ENCODE measurements around the gene PLXNA4. TPM values are rescaled to one million over a fixed set of nuclear protein-coding genes. Genes with fewer than 3 reads are reported as not detected.
A peak's percentile ranks its signal among the peaks of the same experiment; 100 is the strongest.

PLXNA4 gene
- total and polyA plus RNA-seq, 11 donors, result 1.8 to 22.1 (median 10.5) TPM

DNA sequence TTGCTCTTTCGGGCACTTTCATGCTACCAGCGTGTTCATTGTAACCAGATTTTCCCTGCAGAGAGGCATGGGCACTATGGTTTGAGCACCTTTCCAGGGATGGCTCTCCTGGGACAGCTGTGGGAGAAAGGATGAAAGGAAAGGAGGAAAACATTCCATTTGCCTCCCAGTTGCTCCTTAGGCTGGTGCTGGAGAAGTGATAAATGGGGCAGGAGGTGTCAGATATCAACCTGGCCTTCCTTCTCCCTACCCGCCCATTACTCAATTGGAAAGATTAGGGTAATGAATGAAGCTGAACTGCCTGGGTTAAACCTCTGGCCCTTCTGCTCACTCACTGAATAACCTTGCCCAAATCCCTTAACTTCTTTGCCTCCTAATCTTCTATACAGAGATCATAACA is 228.4 kb downstream of the PLXNA4 start:
- no peak overlapping the region for H3K4me3 ChIP-seq
- no peak overlapping the region for H3K27ac ChIP-seq
- intact Hi-C loops (cut with DNase I), result no loop called here
- no peaks in the 10 kb centered on the region for H3K9me3 ChIP-seq
- DNase-seq, result no peak
- WGBS, 4 donors, result 78 to 91% (median 89%) methylated on average over 3 of the region's 3 CpGs
- no peaks in the 10 kb centered on the region for H3K36me3 ChIP-seq
- H3K27me3 ChIP-seq, result no peaks in the 10 kb centered on the region
- no peak for ATAC-seq
- H3K4me1 ChIP-seq, result peaks cover 0 to 29% (median 14%) of the 10 kb centered on the region in 12 donors
- TF ChIP-seq, protein P1, sequence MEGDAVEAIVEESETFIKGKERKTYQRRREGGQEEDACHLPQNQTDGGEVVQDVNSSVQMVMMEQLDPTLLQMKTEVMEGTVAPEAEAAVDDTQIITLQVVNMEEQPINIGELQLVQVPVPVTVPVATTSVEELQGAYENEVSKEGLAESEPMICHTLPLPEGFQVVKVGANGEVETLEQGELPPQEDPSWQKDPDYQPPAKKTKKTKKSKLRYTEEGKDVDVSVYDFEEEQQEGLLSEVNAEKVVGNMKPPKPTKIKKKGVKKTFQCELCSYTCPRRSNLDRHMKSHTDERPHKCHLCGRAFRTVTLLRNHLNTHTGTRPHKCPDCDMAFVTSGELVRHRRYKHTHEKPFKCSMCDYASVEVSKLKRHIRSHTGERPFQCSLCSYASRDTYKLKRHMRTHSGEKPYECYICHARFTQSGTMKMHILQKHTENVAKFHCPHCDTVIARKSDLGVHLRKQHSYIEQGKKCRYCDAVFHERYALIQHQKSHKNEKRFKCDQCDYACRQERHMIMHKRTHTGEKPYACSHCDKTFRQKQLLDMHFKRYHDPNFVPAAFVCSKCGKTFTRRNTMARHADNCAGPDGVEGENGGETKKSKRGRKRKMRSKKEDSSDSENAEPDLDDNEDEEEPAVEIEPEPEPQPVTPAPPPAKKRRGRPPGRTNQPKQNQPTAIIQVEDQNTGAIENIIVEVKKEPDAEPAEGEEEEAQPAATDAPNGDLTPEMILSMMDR (IDR thresholded peaks at IDR 0.05), result no peak
- TF ChIP-seq POLR2A (IDR thresholded peaks at IDR 0.05), result no peak

DNA sequence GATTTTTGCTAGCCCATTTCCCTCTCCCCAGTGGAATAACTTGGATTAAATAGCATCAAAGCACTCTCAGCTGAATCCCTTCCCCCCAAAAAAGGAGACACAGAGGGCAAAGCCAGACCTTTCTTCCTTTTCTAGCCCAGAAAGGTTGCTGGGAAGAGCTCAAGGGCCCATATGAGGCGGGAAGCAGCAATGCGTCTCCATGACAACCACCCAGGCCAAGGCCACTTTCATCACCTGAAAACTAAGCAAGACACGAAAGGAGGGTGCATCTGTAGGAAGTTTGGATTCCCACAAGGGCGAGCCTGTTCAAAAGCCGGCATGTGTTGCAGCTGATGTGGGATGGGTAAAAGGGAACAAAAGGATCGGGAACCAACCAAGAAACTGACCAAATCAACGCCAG is 229.1 kb downstream of the PLXNA4 start:
- TF ChIP-seq, protein P1 (IDR thresholded peaks at IDR 0.05), result no peak
- no peak for TF ChIP-seq POLR2A (IDR thresholded peaks at IDR 0.05)
- WGBS, 4 donors, result 88 to 93% (median 90%) methylated on average over 7 of the region's 7 CpGs
- H3K27ac ChIP-seq, result no peak overlapping the region
- DNase-seq (no peak), ATAC-seq (no peak)
- H3K36me3 ChIP-seq, result no peaks in the 10 kb centered on the region
- intact Hi-C loops (cut with DNase I), result no loop called here
- no peaks in the 10 kb centered on the region for H3K9me3 ChIP-seq
- no peaks in the 10 kb centered on the region for H3K27me3 ChIP-seq
- no peak overlapping the region for H3K4me3 ChIP-seq
- peaks cover 0 to 25% (median 7%) of the 10 kb centered on the region in 12 donors for H3K4me1 ChIP-seq

DNA sequence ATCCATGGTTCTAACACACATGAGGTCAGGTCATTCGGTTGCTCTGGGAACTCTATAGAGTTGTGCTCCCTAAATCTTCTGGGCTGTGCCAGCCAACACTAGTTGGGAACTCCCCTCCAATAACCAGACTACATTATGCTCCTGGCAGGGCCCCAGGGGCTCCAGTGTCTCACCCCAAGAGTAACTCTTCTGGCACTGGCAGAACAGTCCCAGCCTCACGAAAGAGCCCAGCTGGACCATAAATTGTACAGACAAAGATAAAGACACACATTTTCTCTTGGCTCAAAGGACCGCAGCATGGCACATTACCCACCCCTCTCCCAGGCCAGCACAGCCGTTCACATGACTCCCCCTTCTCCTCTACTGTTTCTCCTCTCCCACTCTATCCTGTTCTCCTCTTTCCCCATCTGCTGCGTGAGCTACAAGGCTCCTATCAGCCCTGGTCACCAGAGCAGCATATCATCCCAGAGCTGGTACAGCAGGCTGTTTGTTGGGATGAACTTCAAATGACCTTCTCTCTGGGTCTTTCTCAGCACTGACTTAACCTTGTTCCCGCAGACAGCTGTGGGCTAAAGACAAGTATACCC is 230.6 kb downstream of the PLXNA4 start:
- WGBS, 4 donors, result 39 to 57% (median 42%) methylated on average over 6 of the region's 6 CpGs
- intact Hi-C loops (cut with DNase I), result no loop called here
- Histone ChIP-seq H3K4me1 (peaks cover 0 to 17% (median 0%) of the 10 kb centered on the region in 12 donors), H3K4me3 (no peak overlapping the region), H3K36me3 (no peaks in the 10 kb centered on the region), H3K27ac (peak overlapping the region in 4 of 12 donors; percentile 15 to 46 (median 26)), H3K9me3 (no peaks in the 10 kb centered on the region), H3K27me3 (no peaks in the 10 kb centered on the region)
- ATAC-seq, result peak; percentile 47 to 63 (median 56)
- TF ChIP-seq, protein P1 (IDR thresholded peaks at IDR 0.05), result no peak
- no peak for TF ChIP-seq POLR2A (IDR thresholded peaks at IDR 0.05)
- DNase-seq, result no peak

DNA sequence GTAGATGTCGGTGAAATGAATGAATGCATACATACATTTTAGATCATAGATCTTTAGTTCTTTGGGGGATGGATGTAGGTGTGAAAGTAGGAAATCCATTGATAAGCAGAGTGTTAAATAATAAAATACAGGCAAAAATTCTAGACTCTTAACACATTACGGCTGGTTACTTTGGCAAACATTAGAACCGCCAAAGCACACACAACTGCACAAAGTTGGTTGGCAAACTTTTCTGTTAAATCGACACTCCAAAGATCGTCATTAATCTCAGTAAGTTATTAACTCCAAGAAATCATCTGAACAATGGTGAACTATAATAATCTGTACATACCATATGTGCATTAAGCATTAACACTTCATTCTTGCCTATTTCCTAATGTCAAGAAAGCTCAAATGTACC is 231.2 kb downstream of the PLXNA4 start:
- TF ChIP-seq POLR2A (IDR thresholded peaks at IDR 0.05), result no peak
- TF ChIP-seq, protein P1 (IDR thresholded peaks at IDR 0.05), result no peak
- Histone ChIP-seq H3K27ac (no peak overlapping the region), H3K27me3 (no peaks in the 10 kb centered on the region), H3K4me1 (peaks cover 0 to 17% (median 0%) of the 10 kb centered on the region in 12 donors), H3K4me3 (no peak overlapping the region), H3K9me3 (no peaks in the 10 kb centered on the region), H3K36me3 (no peaks in the 10 kb centered on the region)
- DNase-seq, result no peak
- WGBS, 4 donors, result 90 to 97% (median 92%) methylated on average over 5 of the region's 5 CpGs
- ATAC-seq, result no peak
- intact Hi-C loops (cut with DNase I), result no loop called here
